ENCODE results near the gene TMEM121. TPM values are rescaled to one million over a fixed set of nuclear protein-coding genes. Genes with fewer than 3 reads are reported as not detected.
A peak's percentile ranks its signal among the peaks of the same experiment; 100 is the strongest.

The TMEM121 gene
- total RNA-seq, 1 experiment from 2014 or later: 33.6 TPM

DNA sequence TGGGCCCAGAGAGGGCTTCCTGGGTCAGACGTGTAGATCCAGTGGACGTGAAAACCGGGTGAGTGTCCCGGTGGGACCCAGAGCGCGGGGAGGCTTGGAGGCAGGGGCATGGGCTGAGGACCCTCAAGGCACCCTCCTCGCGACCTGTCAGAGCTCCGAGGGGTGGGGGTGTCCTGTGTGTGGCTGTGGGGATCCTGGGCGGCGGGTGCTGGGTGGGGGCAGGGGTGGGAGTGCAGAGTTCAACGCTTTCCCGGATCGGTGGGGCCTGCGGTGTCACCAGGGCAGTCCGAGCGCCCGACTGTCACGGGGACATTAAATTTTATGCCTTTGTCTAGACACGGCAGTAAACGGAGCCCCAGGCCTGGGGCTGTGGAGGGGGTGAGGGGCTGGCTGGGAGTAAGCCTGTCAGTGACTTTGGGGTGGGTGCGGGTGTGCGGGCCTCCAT is 1.0 kb downstream of the TMEM121 start:
- peak overlapping the region; percentile 75 for H3K4me3 ChIP-seq (ENCODE audit: low read length)

DNA sequence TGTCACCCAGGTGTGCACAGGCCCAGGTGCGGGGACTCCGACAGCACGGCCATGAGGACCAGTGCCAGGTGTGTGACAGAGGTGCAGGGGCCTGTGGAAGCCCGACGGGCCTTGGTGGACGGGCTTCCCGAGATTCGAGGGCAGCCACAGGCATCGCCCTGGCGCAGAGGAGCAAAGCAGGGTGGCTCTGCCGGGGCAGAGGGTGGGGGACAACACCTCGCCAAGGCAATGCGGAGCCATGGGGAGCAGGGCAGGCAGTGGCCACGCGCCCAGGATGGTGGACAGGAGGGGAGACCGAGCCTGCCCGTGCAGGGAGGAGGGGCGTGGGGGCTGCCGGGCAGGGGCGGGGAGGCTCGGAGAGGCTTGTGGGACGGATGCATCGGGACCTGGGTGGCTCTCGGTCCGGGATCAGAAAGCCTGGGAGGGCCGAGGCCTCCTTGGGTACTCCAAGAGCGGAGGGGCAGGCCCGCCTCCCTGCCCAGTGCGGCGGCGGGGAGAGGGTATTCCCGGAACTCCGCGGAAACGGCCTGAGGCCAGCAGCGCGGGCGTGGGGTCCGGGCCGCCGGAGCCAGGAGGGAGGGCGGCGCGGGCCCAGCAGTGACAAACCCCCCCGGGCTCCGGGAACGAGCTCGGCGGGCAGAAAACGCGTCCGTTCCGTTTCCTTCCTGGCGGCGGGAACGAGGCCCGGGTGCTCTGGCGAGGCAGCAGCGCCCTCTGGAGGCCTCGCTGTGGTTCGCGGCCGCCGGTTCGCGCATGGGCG is 1.6 kb downstream of the TMEM121 start:
- peak overlapping the region; percentile 75 for H3K4me3 ChIP-seq (ENCODE audit: low read length)
- H3K36me3 ChIP-seq (ENCODE audit: low read depth, low read length): no peaks in the 10 kb centered on the region
- H3K4me2 ChIP-seq (ENCODE audit: low read length): peak overlapping the region; percentile 94
- ChIA-PET CTCF (interaction anchor here (0.6 to 1.3 kb wide), 5 partner anchors 20 to 158 kb away, joined by 3 to 5 read pairs (median 5); partner anchors contain the start of gene TEDC1), POLR2A (ENCODE audit: unreplicated experiment) (interaction anchor here (0.6 kb wide), 1 partner anchor 16 kb away, joined by 4 read pairs; no protein-coding TSS in a partner anchor)
- DNase-seq (peak; percentile 79), ATAC-seq (peak; percentile 69)
- no TSS peak for BruUV-seq (replicated peaks)
- no peaks in the 10 kb centered on the region for H3F3A ChIP-seq (ENCODE audit: low read length, unreplicated experiment)
- H3K27me3 ChIP-seq (ENCODE audit: low read length): no peaks in the 10 kb centered on the region
- no peaks in the 10 kb centered on the region for H3K9me3 ChIP-seq (ENCODE audit: low read length)
- H3K27ac ChIP-seq (ENCODE audit: low read length): no peak overlapping the region
- H4K20me1 ChIP-seq (ENCODE audit: low read length): no peaks in the 10 kb centered on the region
- H3K9me2 ChIP-seq (replicated peaks; ENCODE audit: low read length): no peaks in the 10 kb centered on the region
- intact Hi-C loops (cut with micrococcal nuclease): loop anchor here (2.0 kb wide), 1 partner anchor 37 kb away; the partner anchor contains the start of gene TEDC1
- H3K9ac ChIP-seq (ENCODE audit: low read length): peak overlapping the region; percentile 74
- TF ChIP-seq EZH2 (IDR thresholded peaks at IDR 0.05; ENCODE audit: low read length, unreplicated experiment): no peak
- TF ChIP-seq, protein P1, sequence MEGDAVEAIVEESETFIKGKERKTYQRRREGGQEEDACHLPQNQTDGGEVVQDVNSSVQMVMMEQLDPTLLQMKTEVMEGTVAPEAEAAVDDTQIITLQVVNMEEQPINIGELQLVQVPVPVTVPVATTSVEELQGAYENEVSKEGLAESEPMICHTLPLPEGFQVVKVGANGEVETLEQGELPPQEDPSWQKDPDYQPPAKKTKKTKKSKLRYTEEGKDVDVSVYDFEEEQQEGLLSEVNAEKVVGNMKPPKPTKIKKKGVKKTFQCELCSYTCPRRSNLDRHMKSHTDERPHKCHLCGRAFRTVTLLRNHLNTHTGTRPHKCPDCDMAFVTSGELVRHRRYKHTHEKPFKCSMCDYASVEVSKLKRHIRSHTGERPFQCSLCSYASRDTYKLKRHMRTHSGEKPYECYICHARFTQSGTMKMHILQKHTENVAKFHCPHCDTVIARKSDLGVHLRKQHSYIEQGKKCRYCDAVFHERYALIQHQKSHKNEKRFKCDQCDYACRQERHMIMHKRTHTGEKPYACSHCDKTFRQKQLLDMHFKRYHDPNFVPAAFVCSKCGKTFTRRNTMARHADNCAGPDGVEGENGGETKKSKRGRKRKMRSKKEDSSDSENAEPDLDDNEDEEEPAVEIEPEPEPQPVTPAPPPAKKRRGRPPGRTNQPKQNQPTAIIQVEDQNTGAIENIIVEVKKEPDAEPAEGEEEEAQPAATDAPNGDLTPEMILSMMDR (conservative IDR thresholded peaks at IDR 0.05; ENCODE audit: low read depth, low read length): peak; percentile 66
- TF ChIP-seq EZH2phosphoT487 (IDR thresholded peaks at IDR 0.05; ENCODE audit: borderline replicate concordance, low read length): no peak
- peak overlapping the region; percentile 82 for H2AFZ ChIP-seq (ENCODE audit: low read length)
- H3K79me2 ChIP-seq (ENCODE audit: low read length): peaks cover 9% of the 10 kb centered on the region; the same call in 1 of the 2 replicates
- H3K4me1 ChIP-seq (ENCODE audit: insufficient read depth, low read length): peaks cover 10% of the 10 kb centered on the region; the same call in 1 of the 2 replicates

More for the DNA sequence above, 1.0 kb downstream of the TMEM121 start:
- DNase-seq: no peak
- no peaks in the 10 kb centered on the region for H4K20me1 ChIP-seq (ENCODE audit: low read length)
- TF ChIP-seq EZH2 (IDR thresholded peaks at IDR 0.05; ENCODE audit: low read length, unreplicated experiment) (no peak), EZH2phosphoT487 (IDR thresholded peaks at IDR 0.05; ENCODE audit: borderline replicate concordance, low read length) (no peak)
- TF ChIP-seq, protein P1 (conservative IDR thresholded peaks at IDR 0.05; ENCODE audit: low read depth, low read length): no peak
- H3K27ac ChIP-seq (ENCODE audit: low read length): no peak overlapping the region
- H3K79me2 ChIP-seq (ENCODE audit: low read length): peaks cover 9% of the 10 kb centered on the region; the same call in 1 of the 2 replicates
- H3K9me3 ChIP-seq (ENCODE audit: low read length): no peaks in the 10 kb centered on the region
- ChIA-PET POLR2A (ENCODE audit: unreplicated experiment) (no interaction called here), CTCF (no interaction called here)
- H2AFZ ChIP-seq (ENCODE audit: low read length): peak overlapping the region; percentile 82
- intact Hi-C loops (cut with micrococcal nuclease): no loop called here
- H3K4me2 ChIP-seq (ENCODE audit: low read length): peak overlapping the region; percentile 94
- no peak for ATAC-seq
- BruUV-seq (replicated peaks): no TSS peak
- no peaks in the 10 kb centered on the region for H3K9me2 ChIP-seq (replicated peaks; ENCODE audit: low read length)
- H3K9ac ChIP-seq (ENCODE audit: low read length): peak overlapping the region; percentile 74
- peaks cover 10% of the 10 kb centered on the region; the same call in 1 of the 2 replicates for H3K4me1 ChIP-seq (ENCODE audit: insufficient read depth, low read length)
- no peaks in the 10 kb centered on the region for H3K36me3 ChIP-seq (ENCODE audit: low read depth, low read length)
- no peaks in the 10 kb centered on the region for H3F3A ChIP-seq (ENCODE audit: low read length, unreplicated experiment)
- H3K27me3 ChIP-seq (ENCODE audit: low read length): no peaks in the 10 kb centered on the region

All from PC-3 (cell line).